ENCODE measurements around the gene PTPRN2. TPM values are rescaled to one million over a fixed set of nuclear protein-coding genes. Genes with fewer than 3 reads are reported as not detected.

The PTPRN2 gene
- total and polyA plus RNA-seq, 9 of the 15 experiments (the other 6 are each of a cell fraction or from before 2014, with no cell fraction given): not detected

GRCh38 chr7:157890921-157891401, 696.7 kb downstream of the PTPRN2 start:
- Histone ChIP-seq H3K27ac (ENCODE audit: extremely low read depth, low read depth, low read length) (no peak overlapping the region), H3K4me1 (replicated peaks in 1 of 2; ENCODE audit: control insufficient read depth in 2 of 2, insufficient read depth in 2 of 2, low read length in 2 of 2) (peaks cover 0 to 4% of the 10 kb centered on the region in 2 experiments; a peak in 1 of 5 replicates), H3K27me3 (ENCODE audit: control insufficient read depth in 2 of 2, insufficient read depth in 2 of 2, low read length in 2 of 2) (peaks cover 11 to 48% of the 10 kb centered on the region in 2 experiments), H3K79me2 (ENCODE audit: control insufficient read depth, insufficient read depth, low read length) (no peaks in the 10 kb centered on the region), H3K4me3 (no peak overlapping the region), H3K36me3 (ENCODE audit: control insufficient read depth, insufficient read depth, low read length) (no peaks in the 10 kb centered on the region), H3K4me2 (ENCODE audit: insufficient read depth, low read length) (no peak overlapping the region), H3K9ac (ENCODE audit: insufficient read depth in 1 of 2, low read depth in 2 of 2, low read length in 2 of 2) (no peak overlapping the region), H3K9me1 (ENCODE audit: control insufficient read depth, insufficient read depth, low read length) (no peaks in the 10 kb centered on the region), H2AFZ (ENCODE audit: low read depth, low read length) (no peak overlapping the region), H4K20me1 (replicated peaks; ENCODE audit: control insufficient read depth, insufficient read depth, low read length) (no peaks in the 10 kb centered on the region), H3K9me3 (replicated peaks; ENCODE audit: control insufficient read depth, insufficient read depth, low read depth, low read length) (no peaks in the 10 kb centered on the region)
- DNase-seq (ENCODE audit: extremely low read depth in 1 of 4, low spot score in 3 of 4) (no peak), ATAC-seq (no peak), FAIRE-seq (no peak)
- in situ Hi-C loops (cut with MboI) (no loop called here), intact Hi-C loops (cut with micrococcal nuclease) (no loop called here)
- 2% methylated on average over 9 of the region's 9 CpGs for WGBS (ENCODE audit: insufficient coverage, low coverage, missing lambda C conversion rate)
- ChIA-PET CTCF (ENCODE audit: low intra/inter-chr PET ratio) (no interaction called here), POLR2A (no interaction called here)
- TF ChIP-seq KDM1A (IDR thresholded peaks at IDR 0.05) (no peak), PHF21A (IDR thresholded peaks at IDR 0.05; ENCODE audit: borderline replicate concordance, low read depth) (no peak), ZFPM2 (CRISPR knock-in tag; IDR thresholded peaks at IDR 0.05) (no peak), MAFG (tag; conservative IDR thresholded peaks at IDR 0.05) (no peak), ZC3H8 (IDR thresholded peaks at IDR 0.05) (no peak), ZNF551 (CRISPR knock-in tag; IDR thresholded peaks at IDR 0.05) (no peak), TFAM (CRISPR knock-in tag; conservative IDR thresholded peaks at IDR 0.05) (no peak), SAP30 (IDR thresholded peaks at IDR 0.05; ENCODE audit: borderline replicate concordance, insufficient read depth, low read depth, low read length, poor library complexity, severe bottlenecking) (no peak), ESRRA (IDR thresholded peaks at IDR 0.05; ENCODE audit: borderline replicate concordance, low read depth) (no peak), FOXJ2 (tag; IDR thresholded peaks at IDR 0.05) (no peak), GTF2B (IDR thresholded peaks at IDR 0.05; ENCODE audit: extremely low read depth, insufficient read length) (no peak), TCF7L2 (IDR thresholded peaks at IDR 0.05; ENCODE audit: low read depth, low read length) (no peak), NUFIP1 (IDR thresholded peaks at IDR 0.05; ENCODE audit: partially characterized antibody) (no peak), JUNB (CRISPR knock-in tag; conservative IDR thresholded peaks at IDR 0.05) (no peak)
- no TSS peak for BruUV-seq (replicated peaks)
